H1 (cell line): ENCODE data around the gene DSP. TPM values are rescaled to one million over a fixed set of nuclear protein-coding genes. Genes with fewer than 3 reads are reported as not detected.

Experiments used
- CTCF ChIA-PET: fragments of 300-600 bp; sonication (Branson Sonifier 250); formaldehyde crosslinking; loops from one replicate; lab custom pipeline; 2021; ENCODE audit not compliant: partially characterized antibody; lab: Charles Lee
- POLR2A ChIA-PET: fragments of 300-600 bp; sonication (Branson Sonifier 250); formaldehyde crosslinking; loops from one replicate; lab custom pipeline; 2021; ENCODE audit warnings: inconsistent platforms; ENCODE audit not compliant: partially characterized antibody; lab: Charles Lee
- DNase-seq, 2 experiments: peaks; one replicate each; pipeline versions ENCODE4 v3.0.0 to v3.0.0-alpha.2; 2010 to 2022; ENCODE audit warnings: low spot score in 2 of 2, low read depth in 1 of 2, mixed read lengths in 1 of 2
- FAIRE-seq: peaks from 2 replicates; lab custom pipeline; 2011; peaks lifted over from hg19 to GRCh38; lab: Jason Lieb, UNC
- H2AFZ ChIP-seq: 2 replicates; pipeline ENCODE4 v1.8.1; 2012; ENCODE audit warnings: low read length, inconsistent platforms
- H2AK5ac ChIP-seq: 2 replicates; pipeline ENCODE4 v1.6.1; 2013; ENCODE audit warnings: low read depth, low read length
- H2BK120ac ChIP-seq: replicated peaks from 2 replicates; pipeline ENCODE3; 2013; ENCODE audit warnings: low read depth, low read length, inconsistent platforms
- H2BK12ac ChIP-seq: 2 replicates; pipeline ENCODE4 v1.6.1; 2013; ENCODE audit warnings: low read depth, low read length
- H2BK15ac ChIP-seq: 2 replicates; pipeline ENCODE4 v1.6.1; 2013; ENCODE audit warnings: low read length
- H2BK20ac ChIP-seq: 2 replicates; pipeline ENCODE4 v1.6.1; 2013; ENCODE audit warnings: low read length
- H2BK5ac ChIP-seq: 2 replicates; pipeline ENCODE4 v1.6.1; 2013; ENCODE audit warnings: low read depth, low read length
- H3K14ac ChIP-seq: 2 replicates; pipeline ENCODE4 v1.6.1; 2013; ENCODE audit warnings: inconsistent platforms; ENCODE audit not compliant: insufficient read length
- H3K18ac ChIP-seq: 2 replicates; pipeline ENCODE4 v1.6.1; 2013; ENCODE audit warnings: low read length; ENCODE audit errors: extremely low read depth
- H3K23ac ChIP-seq: 2 replicates; pipeline ENCODE4 v1.6.1; 2013; ENCODE audit warnings: inconsistent platforms; ENCODE audit not compliant: insufficient read length
- H3K23me2 ChIP-seq: 2 replicates; pipeline ENCODE4 v1.6.1; 2013; ENCODE audit warnings: low read depth, low read length
- H3K27ac ChIP-seq: 2 replicates; pipeline ENCODE4 v1.6.1; 2011; ENCODE audit warnings: low read depth, low read length, inconsistent platforms
- H3K27me3 ChIP-seq, 4 experiments: replicated peaks in 1 of 4; 1 replicate in 1 of 4; 2 replicates in 3 of 4; pipeline versions ENCODE4 v1.6.1 to v1.8.1; 2011 to 2013; ENCODE audit warnings: low read length in 3 of 4, mild to moderate bottlenecking in 3 of 4, inconsistent platforms in 2 of 4, mixed read lengths in 2 of 4, moderate library complexity in 1 of 4; ENCODE audit not compliant: control insufficient read depth in 3 of 4, insufficient read depth in 3 of 4; ENCODE audit errors: extremely low read depth in 1 of 4
- H3K36me3 ChIP-seq, 4 experiments: 2 replicates each; pipeline versions ENCODE4 v1.6.1 to v1.8.1; 2011 to 2013; ENCODE audit warnings: mild to moderate bottlenecking in 4 of 4, low read length in 3 of 4, moderate library complexity in 2 of 4, control low read depth in 1 of 4, inconsistent platforms in 1 of 4; ENCODE audit not compliant: insufficient read depth in 4 of 4, control insufficient read depth in 2 of 4
- H3K4ac ChIP-seq: replicated peaks from 2 replicates; pipeline ENCODE3; 2013; ENCODE audit warnings: low read length, low read depth, mixed read lengths, inconsistent platforms; ENCODE audit not compliant: insufficient read length
- H3K4me1 ChIP-seq, 4 experiments: replicated peaks in 1 of 4; 1 replicate in 1 of 4; 2 replicates in 3 of 4; pipeline versions ENCODE4 v1.6.1 to v1.8.1; 2011 to 2013; ENCODE audit warnings: low read length in 3 of 4, inconsistent platforms in 2 of 4, mixed read lengths in 1 of 4; ENCODE audit not compliant: insufficient read depth in 4 of 4, control insufficient read depth in 3 of 4
- H3K4me2 ChIP-seq, 2 experiments: 2 replicates each; pipeline versions ENCODE4 v1.6.1 to v1.8.1; 2011 to 2013; ENCODE audit warnings: low read depth in 2 of 2, low read length in 2 of 2, control low read depth in 1 of 2, inconsistent platforms in 1 of 2, mild to moderate bottlenecking in 1 of 2; ENCODE audit not compliant: insufficient read depth in 1 of 2
- H3K4me3 ChIP-seq, 4 experiments: fragments of 200-600, 300-600 bp in 1 of 4; sonication (generic), shearing (Covaris generic), sonication (Bioruptor Twin) in 1 of 4; 2 replicates each; pipeline versions ENCODE4 v1.5.1 to v1.8.1; 2011 to 2016; ENCODE audit warnings: low read length in 4 of 4, low read depth in 3 of 4, control low read depth in 2 of 4, inconsistent platforms in 2 of 4, mild to moderate bottlenecking in 2 of 4, mixed read lengths in 1 of 4, moderate library complexity in 1 of 4; ENCODE audit not compliant: insufficient read depth in 2 of 4; ENCODE audit errors: extremely low read depth in 1 of 4
- H3K56ac ChIP-seq: replicated peaks from 2 replicates; pipeline ENCODE3; 2013; ENCODE audit warnings: low read depth, mild to moderate bottlenecking, mixed read lengths, low read length, inconsistent platforms; ENCODE audit not compliant: insufficient read length
- H3K79me1 ChIP-seq: 2 replicates; pipeline ENCODE4 v1.6.1; 2013; ENCODE audit warnings: low read depth, low read length, control low read depth
- H3K79me2 ChIP-seq, 2 experiments: 2 replicates each; pipeline versions ENCODE4 v1.6.1 to v1.8.1; 2012 to 2013; ENCODE audit warnings: low read length in 2 of 2, mild to moderate bottlenecking in 2 of 2, inconsistent platforms in 1 of 2; ENCODE audit not compliant: insufficient read depth in 2 of 2, control insufficient read depth in 1 of 2
- H3K9ac ChIP-seq, 4 experiments: replicated peaks in 1 of 4; 1 replicate in 1 of 4; 2 replicates in 3 of 4; pipeline versions ENCODE4 v1.6.1 to v1.8.1; 2011 to 2013; ENCODE audit warnings: low read depth in 3 of 4, low read length in 3 of 4, control low read depth in 2 of 4, mild to moderate bottlenecking in 2 of 4, moderate library complexity in 2 of 4, inconsistent platforms in 1 of 4; ENCODE audit errors: extremely low read depth in 1 of 4
- H3K9me3 ChIP-seq, 2 experiments: 2 replicates each; pipeline versions ENCODE4 v1.6.1 to v1.8.1; 2012 to 2013; ENCODE audit warnings: mild to moderate bottlenecking in 2 of 2, moderate library complexity in 2 of 2, control low read depth in 1 of 2, inconsistent platforms in 1 of 2, low read depth in 1 of 2, low read length in 1 of 2, mixed read lengths in 1 of 2; ENCODE audit not compliant: insufficient read depth in 2 of 2
- H4K20me1 ChIP-seq, 2 experiments: replicated peaks in 1 of 2; 2 replicates each; pipeline versions ENCODE3 to v1.8.1; 2011 to 2013; ENCODE audit warnings: inconsistent platforms in 2 of 2, low read length in 2 of 2, mild to moderate bottlenecking in 1 of 2; ENCODE audit not compliant: insufficient read depth in 2 of 2, control insufficient read depth in 1 of 2
- H4K5ac ChIP-seq: 2 replicates; pipeline ENCODE4 v1.6.1; 2013; ENCODE audit warnings: low read length, low read depth, mixed read lengths, inconsistent platforms; ENCODE audit not compliant: insufficient read length
- H4K8ac ChIP-seq: 2 replicates; pipeline ENCODE4 v1.8.0; 2013; ENCODE audit warnings: mild to moderate bottlenecking, moderate library complexity, low read length, inconsistent platforms; ENCODE audit not compliant: insufficient read depth; ENCODE audit errors: extremely low read depth
- H4K91ac ChIP-seq: replicated peaks from 2 replicates; pipeline ENCODE3; 2013; ENCODE audit warnings: low read length, mixed read lengths, inconsistent platforms; ENCODE audit not compliant: insufficient read length
- HDAC6 ChIP-seq: IDR thresholded peaks from one replicate; pipeline ENCODE4 v1.7.1; 2012; ENCODE audit warnings: low read depth, mild to moderate bottlenecking, inconsistent platforms, low read length, moderate library complexity
- PHF8 ChIP-seq: fragments of 200-600 bp; sonication (generic); conservative IDR thresholded peaks from 2 replicates; pipeline ENCODE4 v1.7.1; 2012; ENCODE audit warnings: low read depth, mild to moderate bottlenecking, inconsistent platforms, low read length, moderate library complexity
- SRF ChIP-seq: IDR thresholded peaks from 2 replicates; pipeline ENCODE4 v1.6.1; 2011; ENCODE audit warnings: mild to moderate bottlenecking, low read depth, low read length, moderate library complexity
- TAF7 ChIP-seq: optimal IDR thresholded peaks from 2 replicates; pipeline ENCODE3; 2011; ENCODE audit warnings: low read depth, mild to moderate bottlenecking, inconsistent platforms, low read length, moderate library complexity, borderline replicate concordance
- TEAD4 ChIP-seq: IDR thresholded peaks from 2 replicates; pipeline ENCODE4 v1.6.1; 2012; ENCODE audit warnings: low read depth, low read length, inconsistent platforms, mixed read lengths
- YY1 ChIP-seq: IDR thresholded peaks from 2 replicates; pipeline ENCODE4 v1.6.1; 2011; ENCODE audit warnings: low read depth, mild to moderate bottlenecking, low read length
- ZNF274 ChIP-seq: IDR thresholded peaks from 2 replicates; pipeline ENCODE4 v1.7.0; 2012; ENCODE audit warnings: low read length, borderline replicate concordance; ENCODE audit errors: extremely low read depth
- WGBS, 2 experiments: shearing (Covaris generic) in 1 of 2; methylation state at CpG; one replicate each; pipeline versions ENCODE4 v1.1.6 to v1.1.7; 2013 to 2015; ENCODE audit warnings: low lambda C conversion rate in 2 of 2, mixed read lengths in 2 of 2, inconsistent platforms in 1 of 2, low coverage in 1 of 2, missing lambda C conversion rate in 1 of 2; ENCODE audit not compliant: insufficient replicate concordance in 2 of 2, insufficient coverage in 1 of 2, insufficient read length in 1 of 2; ENCODE audit errors: extremely low coverage in 1 of 2, missing lambda C conversion rate in 1 of 2; 5-methylcytosine and 5-hydroxymethylcytosine counted together
- polyA plus RNA-seq, 7 experiments: library from polyadenylated mRNA; depleted of rRNA in 3 of 7; stranded (reverse) in 5 of 7; unstranded in 2 of 7; fragments of >200 nt in 5 of 7; fragments of 200-250 nt in 2 of 7; gene quantifications; 1 replicate in 5 of 7; 2 replicates in 1 of 7; 4 replicates in 1 of 7; pipeline versions ENCODE4 v1.2.1 to v1.2.3, GENCODE V29; 2011 to 2013; ENCODE audit warnings: missing spikeins in 2 of 7, mixed read lengths in 2 of 7
- total RNA-seq: library from RNA; stranded (reverse); fragmentation: NEBNext Ultra II Directional; extraction: Animal tissue kit (Norgen Biotek cat#: 25700); gene quantifications from 2 replicates; pipeline ENCODE4 v1.2.1, GENCODE V29; 2021
- TF ChIP-seq, protein P1 (sequence below), 3 experiments: IDR thresholded peaks; 1 replicate in 2 of 3; 2 replicates in 1 of 3; pipeline versions ENCODE4 v1.5.1 to v1.6.1; 2011; ENCODE audit warnings: low read length in 3 of 3, mild to moderate bottlenecking in 3 of 3, inconsistent platforms in 2 of 3, low read depth in 1 of 3, moderate library complexity in 1 of 3; ENCODE audit not compliant: insufficient read depth in 1 of 3; ENCODE audit errors: control extremely low read depth in 1 of 3
- TF ChIP-seq, protein P2 (sequence below): IDR thresholded peaks from 2 replicates; pipeline ENCODE4 v1.6.1; 2012; ENCODE audit warnings: inconsistent platforms

DSP gene
- total and polyA plus RNA-seq, 2 of the 8 experiments (the other 6 are each of a cell fraction or from before 2014, with no cell fraction given) = 14.3 to 48.5 TPM

DNA sequence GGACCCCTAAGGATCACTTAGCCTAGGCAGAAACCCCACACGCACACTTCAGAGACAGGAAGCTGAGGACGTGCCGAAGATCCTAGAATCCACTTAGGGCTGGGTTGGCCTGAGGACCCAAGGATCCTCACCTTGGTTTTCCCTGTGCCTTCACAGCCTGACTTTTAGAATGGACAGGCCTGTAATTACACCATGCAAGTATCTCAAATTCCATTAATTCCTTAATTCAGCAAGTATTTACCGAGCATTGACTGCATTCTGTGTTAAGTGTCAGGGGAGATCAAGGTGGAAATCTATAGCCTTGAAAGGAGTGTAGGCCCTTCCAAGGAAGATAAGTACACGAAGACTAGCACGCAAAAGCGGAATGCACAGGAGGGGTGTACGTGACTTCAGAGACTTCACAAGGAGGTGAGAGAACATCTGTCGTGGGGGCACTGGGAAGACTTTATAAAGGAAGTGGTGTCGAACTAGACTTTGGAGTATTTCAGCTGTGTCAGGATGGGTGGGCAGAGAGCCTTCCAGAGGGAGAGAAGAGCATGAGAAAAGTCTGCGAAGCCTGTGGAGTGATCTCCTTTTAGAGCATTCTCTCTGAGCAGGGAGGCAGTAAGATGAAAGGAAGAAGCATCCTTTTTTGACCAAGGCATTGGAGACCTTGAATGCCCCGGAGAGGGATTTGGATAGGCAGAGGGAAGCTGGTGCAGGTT lies 4.0 kb downstream of the DSP start:
- Histone ChIP-seq H2AFZ (no peak overlapping the region), H2BK5ac (no peak overlapping the region), H3K4me3 (0 out of 8 replicates have a peak overlapping the region, but pooled peaks of 1 of the 4 experiments have one; percentile 15), H4K20me1 (peaks cover 0 to 3% of the 10 kb centered on the region in 2 experiments), H2BK15ac (0 out of 2 replicates have a peak overlapping the region, but pooled peaks have one; percentile 50), H3K27ac (no peak overlapping the region), H2BK120ac (no peak overlapping the region), H4K5ac (no peak overlapping the region), H3K9me3 (no peaks in the 10 kb centered on the region), H3K4me1 (peaks cover 8 to 20% (median 12%) of the 10 kb centered on the region in 4 experiments), H3K36me3 (no peaks in the 10 kb centered on the region), H3K14ac (no peak overlapping the region), H3K4ac (no peak overlapping the region), H3K79me2 (peaks cover 0 to 48% of the 10 kb centered on the region in 2 experiments; a peak in 2 of 4 replicates), H2BK12ac (peak overlapping the region; percentile 13; the same call in 1 of the 2 replicates), H3K27me3 (peaks cover 0 to 5% (median 3%) of the 10 kb centered on the region in 4 experiments; a peak in 4 of 7 replicates), H4K91ac (no peak overlapping the region), H3K23ac (no peak overlapping the region), H4K8ac (no peak overlapping the region), H2BK20ac (no peak overlapping the region), H3K9ac (no peak overlapping the region), H3K23me2 (peaks cover 2% of the 10 kb centered on the region; the same call in 1 of the 2 replicates), H3K79me1 (peaks cover 2% of the 10 kb centered on the region; the same call in 1 of the 2 replicates), H3K4me2 (peak overlapping the region in 1 of 2 experiments; percentile 18; a peak in 1 of 4 replicates), H2AK5ac (no peak overlapping the region), H3K18ac (no peak overlapping the region), H3K56ac (no peak overlapping the region)
- ChIA-PET CTCF (interaction anchor here (0.8 to 1.3 kb wide), 2 partner anchors 85 to 299 kb away, joined by 3 read pairs; no protein-coding TSS in a partner anchor), POLR2A (interaction anchor here (1.0 to 1.1 kb wide), 2 partner anchors 91 to 125 kb away, joined by 3 read pairs; no protein-coding TSS in a partner anchor)
- WGBS, 2 experiments = 81% methylated on average over 12 of the region's 12 CpGs; no CpG with 5 or more reads in 1 of the 2 experiments
- DNase-seq = no peak
- no peak for FAIRE-seq
- TF ChIP-seq HDAC6 = no peak
- no peak for TF ChIP-seq TAF7
- TF ChIP-seq PHF8 = no peak
- TF ChIP-seq SRF = no peak
- TF ChIP-seq, protein P1, sequence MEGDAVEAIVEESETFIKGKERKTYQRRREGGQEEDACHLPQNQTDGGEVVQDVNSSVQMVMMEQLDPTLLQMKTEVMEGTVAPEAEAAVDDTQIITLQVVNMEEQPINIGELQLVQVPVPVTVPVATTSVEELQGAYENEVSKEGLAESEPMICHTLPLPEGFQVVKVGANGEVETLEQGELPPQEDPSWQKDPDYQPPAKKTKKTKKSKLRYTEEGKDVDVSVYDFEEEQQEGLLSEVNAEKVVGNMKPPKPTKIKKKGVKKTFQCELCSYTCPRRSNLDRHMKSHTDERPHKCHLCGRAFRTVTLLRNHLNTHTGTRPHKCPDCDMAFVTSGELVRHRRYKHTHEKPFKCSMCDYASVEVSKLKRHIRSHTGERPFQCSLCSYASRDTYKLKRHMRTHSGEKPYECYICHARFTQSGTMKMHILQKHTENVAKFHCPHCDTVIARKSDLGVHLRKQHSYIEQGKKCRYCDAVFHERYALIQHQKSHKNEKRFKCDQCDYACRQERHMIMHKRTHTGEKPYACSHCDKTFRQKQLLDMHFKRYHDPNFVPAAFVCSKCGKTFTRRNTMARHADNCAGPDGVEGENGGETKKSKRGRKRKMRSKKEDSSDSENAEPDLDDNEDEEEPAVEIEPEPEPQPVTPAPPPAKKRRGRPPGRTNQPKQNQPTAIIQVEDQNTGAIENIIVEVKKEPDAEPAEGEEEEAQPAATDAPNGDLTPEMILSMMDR (IDR thresholded peaks at IDR 0.05; ENCODE audit: control extremely low read depth in 1 of 3, insufficient read depth in 1 of 3, low read depth in 1 of 3, low read length in 3 of 3) = no peak
- no peak for TF ChIP-seq YY1
- TF ChIP-seq, protein P2, sequence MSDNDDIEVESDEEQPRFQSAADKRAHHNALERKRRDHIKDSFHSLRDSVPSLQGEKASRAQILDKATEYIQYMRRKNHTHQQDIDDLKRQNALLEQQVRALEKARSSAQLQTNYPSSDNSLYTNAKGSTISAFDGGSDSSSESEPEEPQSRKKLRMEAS = no peak
- TF ChIP-seq TEAD4 = no peak
- TF ChIP-seq ZNF274 = no peak
